Epithelial cell of esophagus (primary cell): ENCODE results near the gene NEDD4L.

Experiments used
- DNase-seq: peaks from one replicate; pipeline ENCODE4 v3.0.0; 2010; ENCODE audit warnings: low read depth
- H3K4me3 ChIP-seq: 2 replicates; pipeline ENCODE4 v1.5.1; 2011; ENCODE audit warnings: mild to moderate bottlenecking, low read length, control low read depth
- CTCF ChIP-seq: IDR thresholded peaks from 2 replicates; pipeline ENCODE4 v1.5.1; 2011; ENCODE audit warnings: low read depth, mild to moderate bottlenecking, low read length, control low read depth, inconsistent platforms; ENCODE audit not compliant: insufficient read depth; ENCODE audit errors: missing control alignments

The NEDD4L gene

GRCh38 chr18:58402247-58402646 lies 358.2 kb downstream of the NEDD4L start:
- H3K4me3 ChIP-seq = no peak overlapping the region
- peak; percentile 22 for TF ChIP-seq CTCF
- peak; percentile 64 for DNase-seq

DNA sequence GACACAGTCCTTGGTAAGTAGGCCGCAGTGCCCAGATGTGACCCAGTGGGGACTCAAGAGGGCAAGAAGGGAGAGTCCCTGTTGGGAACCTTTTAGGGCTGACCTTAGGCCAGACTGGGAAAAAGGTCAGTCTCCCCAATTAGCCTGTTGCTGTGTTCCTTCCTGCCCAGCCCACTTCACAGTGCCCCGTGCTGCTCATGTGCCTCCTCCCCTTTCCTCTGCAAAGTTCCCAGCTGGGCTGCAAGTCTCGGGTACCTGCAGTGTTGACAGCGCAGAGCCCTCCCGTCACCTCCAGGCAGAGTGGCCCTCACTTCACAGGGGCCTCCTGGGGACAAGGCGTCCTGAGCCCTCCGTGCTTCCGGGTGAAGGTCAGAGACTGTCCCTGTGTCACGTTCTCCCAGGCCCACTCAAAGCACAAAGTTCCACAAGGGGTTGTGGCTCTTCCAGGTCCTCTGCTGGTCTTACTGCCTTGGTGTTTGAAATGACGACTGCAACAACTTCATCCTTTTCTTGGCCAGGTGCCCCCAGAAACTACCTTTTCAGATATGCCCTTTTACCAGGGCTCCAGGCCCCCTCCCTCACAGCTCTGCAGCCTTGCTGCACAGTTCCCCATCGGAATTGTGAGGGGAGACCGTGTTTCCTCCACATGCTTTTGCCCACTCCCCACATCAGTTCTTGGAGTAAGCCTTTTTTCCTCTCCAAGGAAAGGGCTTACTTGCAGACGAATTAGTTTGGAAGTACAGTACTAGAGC lies 359.1 kb downstream of the NEDD4L start:
- DNase-seq = no peak
- H3K4me3 ChIP-seq = no peak overlapping the region
- no peak for TF ChIP-seq CTCF

DNA sequence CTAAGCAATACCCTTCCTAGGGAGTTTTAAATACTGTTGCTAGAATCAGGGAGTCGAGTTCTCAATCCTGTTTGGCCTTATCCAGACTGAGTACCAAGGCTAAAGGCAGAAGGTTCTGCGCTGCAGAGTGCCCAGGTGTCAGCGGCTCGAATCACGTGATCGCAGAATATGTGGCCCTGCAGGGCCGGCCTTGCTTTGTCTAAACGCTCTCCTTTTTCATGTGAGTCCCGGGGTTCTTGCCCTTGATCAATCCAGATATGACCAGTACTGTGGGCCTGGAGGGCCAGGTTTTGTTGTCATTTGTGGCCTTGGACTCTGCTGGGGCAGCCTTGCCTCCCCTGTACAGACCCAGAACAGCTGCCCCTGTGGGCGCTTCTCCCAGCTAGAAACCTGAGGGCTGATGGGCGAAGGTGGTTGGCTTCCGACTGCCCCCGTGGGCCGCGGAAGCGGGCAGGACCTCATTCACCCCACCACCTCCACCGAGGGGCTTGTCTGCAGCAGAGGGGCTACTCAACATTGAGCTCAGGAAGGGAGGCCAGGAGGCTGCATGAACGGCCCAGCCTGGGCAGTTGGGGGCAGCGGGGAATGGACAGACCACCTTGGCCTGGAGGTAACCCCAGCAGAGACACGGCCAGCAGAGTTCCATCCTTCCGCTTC lies 359.9 kb downstream of the NEDD4L start:
- H3K4me3 ChIP-seq = no peak overlapping the region
- no peak for DNase-seq
- TF ChIP-seq CTCF = no peak

DNA sequence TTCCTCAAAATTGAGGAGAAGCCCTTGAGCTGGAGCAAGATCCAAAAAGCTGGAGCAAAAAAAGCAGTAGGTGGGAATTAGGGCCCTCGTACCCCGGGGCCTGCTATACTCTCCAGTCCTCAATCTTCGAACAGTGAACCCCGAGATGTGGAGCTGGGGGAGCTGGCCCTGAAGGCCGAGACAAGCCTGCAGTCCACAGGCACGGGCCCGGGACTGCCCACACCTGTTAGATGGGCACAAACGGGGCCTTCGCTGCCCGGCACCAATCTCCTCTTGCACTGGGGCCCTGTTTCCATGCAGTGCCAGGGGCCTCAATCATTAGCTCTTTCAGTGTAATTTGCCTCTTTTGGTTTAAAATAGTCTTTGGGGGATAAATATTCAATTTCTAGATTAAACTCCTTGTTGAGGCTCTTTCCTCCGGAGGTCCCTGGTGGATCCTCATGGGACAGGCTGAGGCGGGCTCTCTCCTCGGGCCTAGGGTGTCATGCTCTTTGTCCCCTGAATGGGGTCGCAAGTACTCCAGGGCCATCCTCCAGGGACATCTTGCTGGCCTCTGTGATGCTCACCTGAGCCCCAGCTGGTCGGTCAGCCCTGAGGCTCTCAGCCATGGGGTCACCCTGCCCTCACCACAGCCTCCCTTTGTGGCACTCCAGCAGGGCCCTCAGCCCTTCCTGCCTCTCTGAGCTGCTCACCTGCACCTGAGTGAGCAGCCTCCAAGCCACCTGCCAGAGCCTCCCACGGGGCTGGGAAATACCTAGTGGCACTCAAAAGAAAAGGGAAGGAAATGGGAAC lies 361.3 kb downstream of the NEDD4L start:
- DNase-seq = no peak
- no peak for TF ChIP-seq CTCF
- no peak overlapping the region for H3K4me3 ChIP-seq

GRCh38 chr18:58407263-58407648 lies 363.2 kb downstream of the NEDD4L start:
- DNase-seq = no peak
- no peak overlapping the region for H3K4me3 ChIP-seq
- no peak for TF ChIP-seq CTCF

DNA sequence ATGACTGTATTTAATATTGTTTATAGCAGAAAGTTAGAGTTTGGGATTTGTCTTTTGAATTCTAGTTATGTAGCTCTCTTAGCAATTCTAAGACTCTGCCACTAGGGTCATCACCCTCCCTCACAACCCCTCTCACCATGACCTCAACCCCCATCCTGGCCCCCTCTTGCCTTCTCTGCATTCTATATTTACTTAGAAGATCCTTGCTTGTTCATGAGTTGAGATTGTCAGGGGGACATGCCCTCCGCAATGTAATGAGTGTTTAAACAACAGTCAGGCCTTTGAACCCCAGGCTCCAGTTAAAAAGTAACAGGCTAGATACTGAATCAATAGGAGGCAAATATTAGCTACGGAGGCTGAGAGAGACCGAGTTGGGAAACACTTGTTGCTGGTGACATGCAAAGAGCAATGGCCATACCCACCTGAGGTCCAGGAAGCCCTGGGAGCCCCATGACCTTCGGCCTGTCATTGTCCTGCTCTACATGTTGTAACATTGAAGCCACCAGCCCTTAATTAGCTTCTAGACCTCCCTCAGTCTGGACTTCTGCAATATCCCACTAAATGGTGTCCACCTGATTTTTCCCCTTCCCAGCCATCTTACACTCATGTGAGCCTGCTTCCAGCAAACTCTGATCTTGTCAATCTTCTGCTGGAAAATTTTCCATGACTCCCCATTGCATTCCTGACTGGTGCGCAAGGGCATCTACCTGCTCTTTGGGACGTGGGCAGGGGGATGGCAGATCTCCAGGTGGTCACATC lies 363.8 kb downstream of the NEDD4L start:
- DNase-seq = no peak
- H3K4me3 ChIP-seq = no peak overlapping the region
- no peak for TF ChIP-seq CTCF
